Retinal pigment epithelial cell (primary cell): ENCODE data around the gene SIGLEC11.
A peak's percentile ranks its signal among the peaks of the same experiment; 100 is the strongest.
"Not testable (repeated sequence)": the region's sequence is repeated elsewhere in the genome, so short reads cannot be mapped to it uniquely, and the experiment has no call there.

Experiments
- DNase-seq: peaks from one replicate; pipeline ENCODE4 v3.0.0-alpha.2; 2010; ENCODE audit warnings: low read depth
- H3K4me3 ChIP-seq: 2 replicates; pipeline ENCODE4 v1.5.1; 2011; ENCODE audit warnings: mild to moderate bottlenecking, low read length, control low read depth, moderate library complexity
- TF ChIP-seq, protein P1 (sequence below): conservative IDR thresholded peaks from 2 replicates; pipeline ENCODE4 v1.5.1; 2011; ENCODE audit warnings: low read depth, low read length, control low read depth, inconsistent platforms

Gene SIGLEC11

GRCh38 chr19:49950956-49951526, 9.9 kb downstream of the SIGLEC11 start:
- TF ChIP-seq, protein P1, sequence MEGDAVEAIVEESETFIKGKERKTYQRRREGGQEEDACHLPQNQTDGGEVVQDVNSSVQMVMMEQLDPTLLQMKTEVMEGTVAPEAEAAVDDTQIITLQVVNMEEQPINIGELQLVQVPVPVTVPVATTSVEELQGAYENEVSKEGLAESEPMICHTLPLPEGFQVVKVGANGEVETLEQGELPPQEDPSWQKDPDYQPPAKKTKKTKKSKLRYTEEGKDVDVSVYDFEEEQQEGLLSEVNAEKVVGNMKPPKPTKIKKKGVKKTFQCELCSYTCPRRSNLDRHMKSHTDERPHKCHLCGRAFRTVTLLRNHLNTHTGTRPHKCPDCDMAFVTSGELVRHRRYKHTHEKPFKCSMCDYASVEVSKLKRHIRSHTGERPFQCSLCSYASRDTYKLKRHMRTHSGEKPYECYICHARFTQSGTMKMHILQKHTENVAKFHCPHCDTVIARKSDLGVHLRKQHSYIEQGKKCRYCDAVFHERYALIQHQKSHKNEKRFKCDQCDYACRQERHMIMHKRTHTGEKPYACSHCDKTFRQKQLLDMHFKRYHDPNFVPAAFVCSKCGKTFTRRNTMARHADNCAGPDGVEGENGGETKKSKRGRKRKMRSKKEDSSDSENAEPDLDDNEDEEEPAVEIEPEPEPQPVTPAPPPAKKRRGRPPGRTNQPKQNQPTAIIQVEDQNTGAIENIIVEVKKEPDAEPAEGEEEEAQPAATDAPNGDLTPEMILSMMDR = no peak
- DNase-seq = no peak

DNA sequence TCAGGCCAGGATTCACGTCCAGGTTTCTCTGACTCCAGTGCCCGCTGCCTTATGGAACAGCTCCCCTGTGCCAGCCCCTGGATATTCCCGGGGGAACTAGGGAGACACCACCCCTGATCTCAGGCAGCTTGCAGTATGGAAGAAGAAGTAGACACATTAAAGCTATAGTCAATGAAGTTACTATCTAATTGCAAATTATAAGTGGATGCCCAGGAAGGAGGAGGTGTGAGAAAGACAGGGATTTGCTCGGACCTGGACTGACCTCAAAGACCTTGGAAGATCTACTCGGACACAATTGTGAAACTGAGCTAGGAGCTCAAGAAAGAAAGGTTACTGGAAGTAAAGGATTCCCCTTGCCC, 10.4 kb downstream of the SIGLEC11 start:
- TF ChIP-seq, protein P1 = no peak
- DNase-seq = no peak
- no peak overlapping the region for H3K4me3 ChIP-seq

More at GRCh38 chr19:49950956-49951526, 9.9 kb downstream of the SIGLEC11 start:
- no peak overlapping the region for H3K4me3 ChIP-seq

DNA sequence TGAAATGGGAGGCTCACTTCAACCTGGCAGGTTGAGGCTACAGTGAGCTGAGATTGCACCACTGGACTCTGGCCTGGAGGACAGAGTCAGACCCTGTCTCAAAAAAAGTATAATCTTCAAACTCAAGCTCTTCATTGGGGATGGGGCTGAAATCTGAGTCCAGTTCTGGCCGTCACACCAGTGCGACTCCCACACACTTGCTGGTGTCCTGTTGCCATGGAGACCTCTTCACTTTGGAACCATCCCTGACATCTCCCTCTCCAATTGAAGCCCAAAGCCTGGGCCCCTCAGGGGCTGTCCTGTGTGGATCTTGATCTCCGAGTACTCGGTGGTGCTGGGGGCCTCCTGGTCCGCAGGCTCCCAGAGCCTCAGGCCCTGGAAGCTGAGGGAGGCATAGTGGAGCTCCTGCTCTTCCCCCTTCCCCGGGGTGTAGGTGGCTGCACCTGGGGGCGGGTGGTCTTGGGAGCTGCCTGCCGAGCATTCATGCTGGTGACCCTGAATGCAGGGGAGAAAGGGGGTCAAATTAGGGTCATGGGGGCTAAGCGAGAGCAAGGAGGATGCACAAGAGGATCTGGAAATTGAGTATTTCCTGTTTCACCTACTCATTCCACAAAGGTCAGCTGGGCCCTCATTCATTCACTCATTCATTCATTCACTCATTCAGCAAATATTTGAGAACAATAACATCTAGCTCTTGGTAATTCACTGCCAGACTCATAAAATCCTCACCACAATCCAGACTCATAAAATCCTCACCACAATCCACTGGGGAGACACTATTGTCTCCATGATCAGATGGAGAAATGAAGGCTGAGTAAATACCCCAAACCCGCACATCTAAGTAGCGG, 11.0 kb downstream of the SIGLEC11 start:
- TF ChIP-seq, protein P1 = no peak
- no peak overlapping the region for H3K4me3 ChIP-seq
- no peak for DNase-seq

GRCh38 chr19:49946415-49946814, 14.6 kb downstream of the SIGLEC11 start:
- no peak for DNase-seq
- TF ChIP-seq, protein P1 = no peak
- no peak overlapping the region for H3K4me3 ChIP-seq

DNA sequence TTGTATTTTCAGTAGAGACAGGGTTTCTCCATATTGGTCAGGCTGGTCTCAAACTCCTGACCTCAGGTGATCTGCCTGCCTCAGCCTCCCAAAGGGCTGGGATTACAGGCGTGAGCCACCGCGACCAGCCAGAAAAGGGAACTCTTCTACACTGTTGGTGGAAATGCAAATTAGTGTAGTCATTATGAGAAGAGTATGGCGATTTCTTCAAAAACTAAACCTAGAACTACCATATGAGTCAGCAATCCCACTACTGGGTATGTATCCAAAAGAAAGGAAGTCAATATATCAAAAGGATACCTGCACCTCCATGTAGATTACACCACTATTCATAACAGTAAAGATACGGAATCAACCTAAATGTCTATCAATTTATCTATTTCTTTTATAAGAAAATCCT, 16.4 kb downstream of the SIGLEC11 start:
- DNase-seq, H3K4me3 ChIP-seq: not testable (repeated sequence)

GRCh38 chr19:49940482-49940791, 20.5 kb downstream of the SIGLEC11 start:
- DNase-seq = no peak
- TF ChIP-seq, protein P1 = no peak
- no peak overlapping the region for H3K4me3 ChIP-seq

GRCh38 chr19:49939721-49940481, 21.1 kb downstream of the SIGLEC11 start:
- H3K4me3 ChIP-seq = no peak overlapping the region
- TF ChIP-seq, protein P1 = peak; percentile 16
- no peak for DNase-seq
